Esophagus muscularis mucosa (tissue), 4 donors: ENCODE data around the gene NKX6-1. TPM values are rescaled to one million over a fixed set of nuclear protein-coding genes. Genes with fewer than 3 reads are reported as not detected.

ENCODE experiments used
- DNase-seq: peaks from one replicate; pipeline ENCODE4 v3.0.0-alpha.2; 2017; ENCODE audit errors: extremely low spot score
- H3K27ac ChIP-seq, 4 donors: fragments of 200-600 bp; sonication (generic); replicated peaks in 1 of 4; 1 replicate in 3 of 4; 2 replicates in 1 of 4; pipeline ENCODE4 v1.5.1; 2016 to 2019; ENCODE audit warnings: mild to moderate bottlenecking in 1 of 4
- H3K27me3 ChIP-seq, 4 donors: fragments of 200-600 bp; sonication (generic); one replicate each; pipeline versions ENCODE4 v1.5.1 to v1.6.0; 2016 to 2019
- H3K36me3 ChIP-seq, 4 donors: fragments of 200-600 bp; sonication (generic); one replicate each; pipeline ENCODE4 v1.5.1; 2016 to 2019
- H3K4me1 ChIP-seq, 4 donors: fragments of 200-600 bp; sonication (generic); one replicate each; pipeline ENCODE4 v1.5.1; 2016 to 2019
- H3K4me3 ChIP-seq, 4 donors: fragments of 200-600 bp; sonication (generic); 1 replicate in 2 of 4; 2 replicates in 2 of 4; pipeline ENCODE4 v1.5.1; 2016 to 2019; ENCODE audit warnings: mild to moderate bottlenecking in 4 of 4, moderate library complexity in 1 of 4
- H3K9me3 ChIP-seq, 4 donors: fragments of 200-600 bp; sonication (generic); 1 replicate in 3 of 4; 2 replicates in 1 of 4; pipeline ENCODE4 v1.5.1; 2016 to 2019
- EP300 ChIP-seq: sonication (generic); formaldehyde crosslinking; IDR thresholded peaks from one replicate; pipeline ENCODE4 v1.6.1; 2017; ENCODE audit warnings: antibody characterized with exemption
- POLR2A ChIP-seq: fragments of 450-650 bp; IDR thresholded peaks from one replicate; pipeline ENCODE4 v1.6.1; 2017; ENCODE audit warnings: antibody characterized with exemption, moderate library complexity, mild to moderate bottlenecking, low read depth
- POLR2AphosphoS5 ChIP-seq, 2 donors: sonication (generic); formaldehyde crosslinking; IDR thresholded peaks; one replicate each; pipeline ENCODE4 v1.6.1; 2017; ENCODE audit warnings: antibody characterized with exemption in 2 of 2
- WGBS: methylation state at CpG from one replicate; pipeline ENCODE4 v1.1.5; 2018; 5-methylcytosine and 5-hydroxymethylcytosine counted together
- intact Hi-C: fragments of 100-400 bp; cut with DNase I; formaldehyde crosslinking; loops from one replicate; pipeline ENCODE4 v1.15.1; 2023
- total RNA-seq, 4 donors: library from RNA; depleted of rRNA; stranded (reverse); fragments of >200 nt; gene quantifications; one replicate each; pipeline versions ENCODE4 v1.1.0 to v1.2.1, GENCODE V29; 2016
- TF ChIP-seq, protein P1 (sequence below), 3 experiments: fragments of 200-600 bp in 2 of 3; fragments of 450-650 bp in 1 of 3; sonication (generic) in 2 of 3; IDR thresholded peaks; one replicate each; pipeline ENCODE4 v1.5.1; 2017 to 2019; ENCODE audit warnings: antibody characterized with exemption in 3 of 3, mild to moderate bottlenecking in 2 of 3, moderate library complexity in 1 of 3

The NKX6-1 gene
- 100 to 1,000 TPM in 1 of 4 donors, 10 to 100 TPM in 3; 48.2 to 115 (median 75.4) TPM for total RNA-seq

DNA sequence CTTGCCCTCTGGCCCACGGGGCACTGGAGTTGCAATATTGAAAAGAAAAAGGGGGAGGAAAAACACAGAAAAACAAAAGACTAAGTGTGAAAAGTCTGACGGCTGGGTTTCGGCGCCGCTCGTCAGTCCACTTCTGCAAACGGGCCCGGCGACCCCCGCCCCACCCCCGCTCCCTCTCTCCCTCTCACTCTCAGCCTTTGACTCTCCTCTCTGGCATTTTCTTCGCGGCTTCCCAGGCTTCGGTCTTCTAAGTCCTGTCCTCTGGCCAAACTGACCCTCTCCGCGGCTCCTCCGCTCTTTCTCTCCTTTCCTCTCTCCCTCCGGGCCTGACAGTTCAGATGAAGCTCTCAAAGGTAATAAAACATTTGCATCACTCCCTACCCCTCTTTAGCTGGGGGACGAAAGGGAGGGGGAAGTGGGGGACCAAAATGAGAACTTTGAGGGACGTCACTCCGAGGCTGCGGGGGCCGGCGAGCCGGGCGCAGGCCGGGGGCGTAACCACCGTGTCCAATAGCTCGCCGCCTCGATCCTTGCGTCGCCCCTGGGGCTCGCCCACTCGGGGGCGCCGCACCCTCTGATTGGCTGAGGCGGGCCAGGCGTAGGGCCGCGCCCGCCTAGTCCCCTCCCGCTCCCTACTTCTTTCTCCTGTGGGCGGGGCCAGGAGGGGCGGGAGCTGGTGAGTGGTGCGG lies at the start of gene NKX6-1:
TSS of gene NKX6-1 (minus strand) at position 358 of the 689 bp plus-strand sequence. CDS start 1,064 bp downstream, outside the sequence.
- intact Hi-C loops = no loop called here
- peaks cover 0 to 83% (median 4%) of the 10 kb centered on the region in 4 donors for H3K27me3 ChIP-seq
- H3K4me1 ChIP-seq = peaks cover 24 to 50% (median 36%) of the 10 kb centered on the region in 4 donors
- 2% methylated on average over 47 of the region's 47 CpGs for WGBS
- H3K9me3 ChIP-seq = no peaks in the 10 kb centered on the region
- TF ChIP-seq POLR2A (peak; percentile 12), EP300 (no peak), POLR2AphosphoS5 (IDR thresholded peaks at IDR 0.05) (peak; percentile 76 to 98)
- TF ChIP-seq, protein P1, sequence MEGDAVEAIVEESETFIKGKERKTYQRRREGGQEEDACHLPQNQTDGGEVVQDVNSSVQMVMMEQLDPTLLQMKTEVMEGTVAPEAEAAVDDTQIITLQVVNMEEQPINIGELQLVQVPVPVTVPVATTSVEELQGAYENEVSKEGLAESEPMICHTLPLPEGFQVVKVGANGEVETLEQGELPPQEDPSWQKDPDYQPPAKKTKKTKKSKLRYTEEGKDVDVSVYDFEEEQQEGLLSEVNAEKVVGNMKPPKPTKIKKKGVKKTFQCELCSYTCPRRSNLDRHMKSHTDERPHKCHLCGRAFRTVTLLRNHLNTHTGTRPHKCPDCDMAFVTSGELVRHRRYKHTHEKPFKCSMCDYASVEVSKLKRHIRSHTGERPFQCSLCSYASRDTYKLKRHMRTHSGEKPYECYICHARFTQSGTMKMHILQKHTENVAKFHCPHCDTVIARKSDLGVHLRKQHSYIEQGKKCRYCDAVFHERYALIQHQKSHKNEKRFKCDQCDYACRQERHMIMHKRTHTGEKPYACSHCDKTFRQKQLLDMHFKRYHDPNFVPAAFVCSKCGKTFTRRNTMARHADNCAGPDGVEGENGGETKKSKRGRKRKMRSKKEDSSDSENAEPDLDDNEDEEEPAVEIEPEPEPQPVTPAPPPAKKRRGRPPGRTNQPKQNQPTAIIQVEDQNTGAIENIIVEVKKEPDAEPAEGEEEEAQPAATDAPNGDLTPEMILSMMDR (IDR thresholded peaks at IDR 0.05) = no peak
- peak; percentile 97 for DNase-seq
- peak within 1 kb of the TSS; percentile 81 to 92 (median 87) for H3K4me3 ChIP-seq
- H3K36me3 ChIP-seq = peaks cover 0 to 27% (median 9%) of the 10 kb centered on the region in 4 donors
- H3K27ac ChIP-seq = peak within 1 kb of the TSS; percentile 92 to 98 (median 96)

DNA sequence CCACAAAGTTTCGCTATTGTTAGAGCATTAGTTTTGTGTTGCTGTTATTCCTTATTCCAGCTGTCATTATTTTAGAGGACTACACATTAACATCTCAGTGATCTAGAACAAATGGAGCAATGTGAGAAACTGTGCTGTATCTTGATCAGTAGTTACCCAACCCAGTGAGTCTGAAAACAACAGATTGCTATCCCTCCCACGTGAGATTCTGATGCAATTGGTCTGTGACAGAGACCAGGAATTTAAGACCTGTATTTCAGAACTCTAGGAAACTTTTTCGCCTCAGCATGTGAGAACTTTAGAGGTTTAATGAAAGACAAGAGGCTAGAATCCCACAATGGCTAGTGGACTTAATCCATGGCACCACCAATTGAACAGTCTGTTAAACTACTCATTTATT lies 48.1 kb upstream of the NKX6-1 start:
- 82% methylated on average over 3 of the region's 3 CpGs for WGBS
- H3K36me3 ChIP-seq = no peaks in the 10 kb centered on the region
- no peak overlapping the region for H3K4me3 ChIP-seq
- H3K27ac ChIP-seq = no peak overlapping the region
- H3K9me3 ChIP-seq = no peaks in the 10 kb centered on the region
- H3K4me1 ChIP-seq = no peaks in the 10 kb centered on the region
- intact Hi-C loops = no loop called here
- peaks cover 0 to 3% (median 0%) of the 10 kb centered on the region in 4 donors for H3K27me3 ChIP-seq
- TF ChIP-seq, protein P1 (IDR thresholded peaks at IDR 0.05) = no peak
- no peak for TF ChIP-seq POLR2A
- no peak for TF ChIP-seq EP300
- TF ChIP-seq POLR2AphosphoS5 (IDR thresholded peaks at IDR 0.05) = no peak
- no peak for DNase-seq

DNA sequence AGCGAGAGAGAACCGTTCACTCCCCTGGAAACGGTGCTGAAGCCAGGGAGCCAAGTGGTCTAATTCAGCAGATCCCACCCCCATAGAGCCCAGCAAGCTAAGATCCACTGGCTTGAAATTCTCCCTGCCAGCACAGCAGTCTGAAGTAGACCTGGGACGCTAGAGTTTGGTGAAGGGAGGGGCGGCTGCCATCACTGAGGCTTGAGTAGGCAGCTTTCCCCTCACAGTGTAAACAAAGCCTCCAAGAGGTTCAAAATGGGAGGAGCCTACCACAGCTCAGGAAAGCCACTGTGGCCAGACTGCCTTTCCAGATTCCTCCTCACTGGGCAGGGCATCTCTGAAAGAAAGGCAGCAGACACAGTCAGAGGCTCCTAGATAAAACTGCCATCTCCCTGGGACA lies 46.0 kb upstream of the NKX6-1 start:
- no peaks in the 10 kb centered on the region for H3K4me1 ChIP-seq
- no peaks in the 10 kb centered on the region for H3K36me3 ChIP-seq
- no peak for DNase-seq
- H3K9me3 ChIP-seq = no peaks in the 10 kb centered on the region
- WGBS = 63% methylated on average over 5 of the region's 5 CpGs
- H3K4me3 ChIP-seq = no peak overlapping the region
- no peak overlapping the region for H3K27ac ChIP-seq
- no peak for TF ChIP-seq POLR2AphosphoS5 (IDR thresholded peaks at IDR 0.05)
- no peak for TF ChIP-seq POLR2A
- no peak for TF ChIP-seq EP300
- TF ChIP-seq, protein P1 (IDR thresholded peaks at IDR 0.05) = no peak
- intact Hi-C loops = no loop called here
- peaks cover 0 to 3% (median 0%) of the 10 kb centered on the region in 4 donors for H3K27me3 ChIP-seq

DNA sequence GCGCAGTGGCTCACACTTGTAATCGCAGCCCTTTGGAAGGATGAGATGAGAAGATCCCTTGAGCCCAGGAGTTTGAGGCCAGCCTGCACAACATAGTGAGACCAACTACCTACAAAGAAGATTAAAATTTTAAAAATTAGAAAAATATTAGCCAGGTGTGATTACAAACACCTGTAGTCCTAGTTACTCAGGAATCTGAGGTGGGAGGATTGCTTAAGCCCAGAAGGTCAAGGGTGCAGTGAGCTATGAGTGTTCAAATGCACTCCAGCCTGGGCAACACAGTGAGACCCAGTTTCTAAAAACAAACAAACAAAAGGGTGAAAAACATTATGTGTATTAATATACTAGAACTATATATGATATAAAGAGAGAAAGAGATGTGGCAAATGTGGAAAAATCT lies 36.8 kb upstream of the NKX6-1 start:
- H3K4me3 ChIP-seq = no peak overlapping the region
- DNase-seq = no peak
- 87% methylated on average over 2 of the region's 2 CpGs for WGBS
- intact Hi-C loops = no loop called here
- no peak overlapping the region for H3K27ac ChIP-seq
- TF ChIP-seq EP300 (no peak), POLR2AphosphoS5 (IDR thresholded peaks at IDR 0.05) (no peak), POLR2A (no peak)
- TF ChIP-seq, protein P1 (IDR thresholded peaks at IDR 0.05) = no peak
- H3K27me3 ChIP-seq = no peaks in the 10 kb centered on the region
- no peaks in the 10 kb centered on the region for H3K4me1 ChIP-seq
- no peaks in the 10 kb centered on the region for H3K36me3 ChIP-seq
- H3K9me3 ChIP-seq = peaks cover 0 to 5% (median 0%) of the 10 kb centered on the region in 4 donors
